ENCODE results near the gene HTATSF1. TPM values are rescaled to one million over a fixed set of nuclear protein-coding genes. Genes with fewer than 3 reads are reported as not detected.

HTATSF1 gene
- total RNA-seq, 1 donor from 2014 or later, result 52.1 TPM

- H3K27me3 Mint-ChIP-seq (ENCODE audit: unreplicated experiment), result no peaks in the 10 kb centered on the region
- no peaks in the 10 kb centered on the region for H3K36me3 Mint-ChIP-seq (ENCODE audit: unreplicated experiment)
- no peak overlapping the region for H3K27ac Mint-ChIP-seq (ENCODE audit: unreplicated experiment)
- H3K9me3 Mint-ChIP-seq (ENCODE audit: unreplicated experiment), result no peaks in the 10 kb centered on the region
- H3K4me1 Mint-ChIP-seq (ENCODE audit: low read depth, unreplicated experiment), result peaks cover 2% of the 10 kb centered on the region
- TF ChIP-seq CTCF (IDR thresholded peaks at IDR 0.05; ENCODE audit: partially characterized antibody, unreplicated experiment), result no peak
- no peak for DNase-seq
- no peak overlapping the region for H3K4me3 Mint-ChIP-seq (ENCODE audit: unreplicated experiment)
Measured at GRCh38 chrX:136453114-136453513, 44.3 kb upstream of the HTATSF1 start.

- peaks cover 2% of the 10 kb centered on the region for H3K4me1 Mint-ChIP-seq (ENCODE audit: low read depth, unreplicated experiment)
- H3K4me3 Mint-ChIP-seq (ENCODE audit: unreplicated experiment), result no peak overlapping the region
- no peaks in the 10 kb centered on the region for H3K27me3 Mint-ChIP-seq (ENCODE audit: unreplicated experiment)
- DNase-seq, result no peak
- H3K9me3 Mint-ChIP-seq (ENCODE audit: unreplicated experiment), result no peaks in the 10 kb centered on the region
- no peak for TF ChIP-seq CTCF (IDR thresholded peaks at IDR 0.05; ENCODE audit: partially characterized antibody, unreplicated experiment)
- H3K27ac Mint-ChIP-seq (ENCODE audit: unreplicated experiment), result no peak overlapping the region
- no peaks in the 10 kb centered on the region for H3K36me3 Mint-ChIP-seq (ENCODE audit: unreplicated experiment)
Measured at GRCh38 chrX:136453771-136454170, 43.6 kb upstream of the HTATSF1 start.

GRCh38 chrX:136456133-136456532, 41.3 kb upstream of the HTATSF1 start:
- no peak for TF ChIP-seq CTCF (IDR thresholded peaks at IDR 0.05; ENCODE audit: partially characterized antibody, unreplicated experiment)
- no peaks in the 10 kb centered on the region for H3K27me3 Mint-ChIP-seq (ENCODE audit: unreplicated experiment)
- peaks cover 2% of the 10 kb centered on the region for H3K4me1 Mint-ChIP-seq (ENCODE audit: low read depth, unreplicated experiment)
- no peaks in the 10 kb centered on the region for H3K9me3 Mint-ChIP-seq (ENCODE audit: unreplicated experiment)
- no peak overlapping the region for H3K4me3 Mint-ChIP-seq (ENCODE audit: unreplicated experiment)
- no peak overlapping the region for H3K27ac Mint-ChIP-seq (ENCODE audit: unreplicated experiment)
- H3K36me3 Mint-ChIP-seq (ENCODE audit: unreplicated experiment), result no peaks in the 10 kb centered on the region
- no peak for DNase-seq

- Mint-ChIP-seq H3K36me3 (ENCODE audit: unreplicated experiment) (no peaks in the 10 kb centered on the region), H3K9me3 (ENCODE audit: unreplicated experiment) (no peaks in the 10 kb centered on the region), H3K27me3 (ENCODE audit: unreplicated experiment) (no peaks in the 10 kb centered on the region), H3K27ac (ENCODE audit: unreplicated experiment) (no peak overlapping the region), H3K4me3 (ENCODE audit: unreplicated experiment) (no peak overlapping the region), H3K4me1 (ENCODE audit: low read depth, unreplicated experiment) (peaks cover 2% of the 10 kb centered on the region)
- DNase-seq, result no peak
- no peak for TF ChIP-seq CTCF (IDR thresholded peaks at IDR 0.05; ENCODE audit: partially characterized antibody, unreplicated experiment)
Measured at GRCh38 chrX:136457303-136457917, 40.0 kb upstream of the HTATSF1 start.

- TF ChIP-seq CTCF (IDR thresholded peaks at IDR 0.05; ENCODE audit: partially characterized antibody, unreplicated experiment), result no peak
- H3K36me3 Mint-ChIP-seq (ENCODE audit: unreplicated experiment), result no peaks in the 10 kb centered on the region
- no peak overlapping the region for H3K4me3 Mint-ChIP-seq (ENCODE audit: unreplicated experiment)
- no peaks in the 10 kb centered on the region for H3K27me3 Mint-ChIP-seq (ENCODE audit: unreplicated experiment)
- no peak for DNase-seq
- no peaks in the 10 kb centered on the region for H3K9me3 Mint-ChIP-seq (ENCODE audit: unreplicated experiment)
- H3K4me1 Mint-ChIP-seq (ENCODE audit: low read depth, unreplicated experiment), result no peaks in the 10 kb centered on the region
- no peak overlapping the region for H3K27ac Mint-ChIP-seq (ENCODE audit: unreplicated experiment)
Measured at GRCh38 chrX:136464589-136464988, 32.8 kb upstream of the HTATSF1 start.
